Smooth muscle cell (in vitro differentiated cells): ENCODE measurements around the gene ATP6V0C. TPM values are rescaled to one million over a fixed set of nuclear protein-coding genes. Genes with fewer than 3 reads are reported as not detected.
A peak's percentile ranks its signal among the peaks of the same experiment; 100 is the strongest.

Experiments
- DNase-seq: peaks from one replicate; lab custom pipeline; 2025; ENCODE audit not compliant: unreplicated experiment; lab: John Stamatoyannopoulos, UW
- H2AFZ ChIP-seq: fragments of 200-600 bp; sonication (generic); 2 replicates; pipeline ENCODE4 v1.6.0; 2016; ENCODE audit warnings: antibody characterized with exemption, low read depth, mild to moderate bottlenecking
- H3F3A ChIP-seq: fragments of 200-600 bp; sonication (generic); 2 replicates; pipeline ENCODE4 v1.6.0; 2017; ENCODE audit warnings: antibody characterized with exemption, low read depth
- H3K27ac ChIP-seq: fragments of 200-600 bp; sonication (generic); 2 replicates; pipeline ENCODE4 v1.5.1; 2016; ENCODE audit warnings: low read depth, mild to moderate bottlenecking
- H3K27me3 ChIP-seq: fragments of 200-600 bp; sonication (generic); 2 replicates; pipeline ENCODE4 v1.6.1; 2016; ENCODE audit warnings: low read depth, mild to moderate bottlenecking
- H3K36me3 ChIP-seq: fragments of 200-600 bp; sonication (generic); 2 replicates; pipeline ENCODE4 v1.5.1; 2016; ENCODE audit warnings: low read depth
- H3K4me1 ChIP-seq: fragments of 200-600 bp; sonication (generic); 2 replicates; pipeline ENCODE4 v1.5.1; 2016; ENCODE audit warnings: low read depth
- H3K4me2 ChIP-seq: fragments of 200-600 bp; sonication (generic); 2 replicates; pipeline ENCODE4 v1.6.0; 2016; ENCODE audit warnings: mild to moderate bottlenecking
- H3K4me3 ChIP-seq: fragments of 200-600 bp; sonication (generic); 2 replicates; pipeline ENCODE4 v1.5.1; 2016; ENCODE audit warnings: mild to moderate bottlenecking
- H3K79me2 ChIP-seq: fragments of 200-600 bp; sonication (generic); 2 replicates; pipeline ENCODE4 v1.6.0; 2016; ENCODE audit warnings: low read depth, mild to moderate bottlenecking
- H3K9ac ChIP-seq: fragments of 200-600 bp; sonication (generic); 2 replicates; pipeline ENCODE4 v1.6.0; 2016; ENCODE audit warnings: low read depth
- H3K9me3 ChIP-seq: fragments of 200-600 bp; sonication (generic); replicated peaks from 2 replicates; pipeline ENCODE4 v1.5.1; 2016; ENCODE audit warnings: low read depth
- H4K20me1 ChIP-seq: fragments of 200-600 bp; sonication (generic); 2 replicates; pipeline ENCODE4 v1.6.0; 2016; ENCODE audit warnings: low read depth
- whole genome bisulfite sequencing: methylation state at CpG from one replicate; pipeline ENCODE4 v1.1.7; 2016; ENCODE audit warnings: low lambda C conversion rate; 5-methylcytosine and 5-hydroxymethylcytosine counted together
- polyA plus RNA-seq: library from polyadenylated mRNA; unstranded; fragments of >200 nt; fragmentation: Nextera tagmentation; extraction: Ambion mirVana; gene quantifications from 2 replicates; pipeline ENCODE4 v1.2.1, GENCODE V29; 2016
- total RNA-seq: library from RNA; depleted of rRNA; stranded (reverse); fragments of >200 nt; gene quantifications from 2 replicates; pipeline ENCODE4 v1.2.3, GENCODE V29; 2014
- TF ChIP-seq, protein P1 (sequence below): fragments of 200-600 bp; sonication (generic); IDR thresholded peaks from 2 replicates; pipeline ENCODE4 v1.5.1; 2017; ENCODE audit warnings: borderline replicate concordance, mild to moderate bottlenecking, antibody characterized with exemption; ENCODE audit not compliant: insufficient read depth, poor library complexity, severe bottlenecking

The ATP6V0C gene
- total and polyA plus RNA-seq, 2 experiments from 2014 or later = 99.2 to 207 TPM

DNA sequence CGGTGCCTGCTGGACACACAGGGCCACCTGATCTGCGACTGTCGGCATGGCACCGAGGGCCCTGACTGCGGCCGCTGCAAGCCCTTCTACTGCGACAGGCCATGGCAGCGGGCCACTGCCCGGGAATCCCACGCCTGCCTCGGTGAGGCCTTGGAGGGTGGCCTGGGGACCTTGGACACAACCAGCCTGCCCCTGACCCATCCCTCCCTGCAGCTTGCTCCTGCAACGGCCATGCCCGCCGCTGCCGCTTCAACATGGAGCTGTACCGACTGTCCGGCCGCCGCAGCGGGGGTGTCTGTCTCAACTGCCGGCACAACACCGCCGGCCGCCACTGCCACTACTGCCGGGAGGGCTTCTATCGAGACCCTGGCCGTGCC lies 41.3 kb upstream of the ATP6V0C start:
- Histone ChIP-seq H3K79me2 (peaks cover 3% of the 10 kb centered on the region), H3K27me3 (no peaks in the 10 kb centered on the region), H3K4me3 (no peak overlapping the region), H2AFZ (no peak overlapping the region), H3K9me3 (no peaks in the 10 kb centered on the region), H3K4me2 (no peak overlapping the region), H3F3A (peaks cover 8% of the 10 kb centered on the region), H3K27ac (no peak overlapping the region), H4K20me1 (peaks cover 15% of the 10 kb centered on the region), H3K4me1 (peaks cover 34% of the 10 kb centered on the region), H3K9ac (no peak overlapping the region), H3K36me3 (no peaks in the 10 kb centered on the region)
- WGBS = 97% methylated on average over 27 of the region's 27 CpGs
- TF ChIP-seq, protein P1, sequence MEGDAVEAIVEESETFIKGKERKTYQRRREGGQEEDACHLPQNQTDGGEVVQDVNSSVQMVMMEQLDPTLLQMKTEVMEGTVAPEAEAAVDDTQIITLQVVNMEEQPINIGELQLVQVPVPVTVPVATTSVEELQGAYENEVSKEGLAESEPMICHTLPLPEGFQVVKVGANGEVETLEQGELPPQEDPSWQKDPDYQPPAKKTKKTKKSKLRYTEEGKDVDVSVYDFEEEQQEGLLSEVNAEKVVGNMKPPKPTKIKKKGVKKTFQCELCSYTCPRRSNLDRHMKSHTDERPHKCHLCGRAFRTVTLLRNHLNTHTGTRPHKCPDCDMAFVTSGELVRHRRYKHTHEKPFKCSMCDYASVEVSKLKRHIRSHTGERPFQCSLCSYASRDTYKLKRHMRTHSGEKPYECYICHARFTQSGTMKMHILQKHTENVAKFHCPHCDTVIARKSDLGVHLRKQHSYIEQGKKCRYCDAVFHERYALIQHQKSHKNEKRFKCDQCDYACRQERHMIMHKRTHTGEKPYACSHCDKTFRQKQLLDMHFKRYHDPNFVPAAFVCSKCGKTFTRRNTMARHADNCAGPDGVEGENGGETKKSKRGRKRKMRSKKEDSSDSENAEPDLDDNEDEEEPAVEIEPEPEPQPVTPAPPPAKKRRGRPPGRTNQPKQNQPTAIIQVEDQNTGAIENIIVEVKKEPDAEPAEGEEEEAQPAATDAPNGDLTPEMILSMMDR = no peak
- DNase-seq = no peak

DNA sequence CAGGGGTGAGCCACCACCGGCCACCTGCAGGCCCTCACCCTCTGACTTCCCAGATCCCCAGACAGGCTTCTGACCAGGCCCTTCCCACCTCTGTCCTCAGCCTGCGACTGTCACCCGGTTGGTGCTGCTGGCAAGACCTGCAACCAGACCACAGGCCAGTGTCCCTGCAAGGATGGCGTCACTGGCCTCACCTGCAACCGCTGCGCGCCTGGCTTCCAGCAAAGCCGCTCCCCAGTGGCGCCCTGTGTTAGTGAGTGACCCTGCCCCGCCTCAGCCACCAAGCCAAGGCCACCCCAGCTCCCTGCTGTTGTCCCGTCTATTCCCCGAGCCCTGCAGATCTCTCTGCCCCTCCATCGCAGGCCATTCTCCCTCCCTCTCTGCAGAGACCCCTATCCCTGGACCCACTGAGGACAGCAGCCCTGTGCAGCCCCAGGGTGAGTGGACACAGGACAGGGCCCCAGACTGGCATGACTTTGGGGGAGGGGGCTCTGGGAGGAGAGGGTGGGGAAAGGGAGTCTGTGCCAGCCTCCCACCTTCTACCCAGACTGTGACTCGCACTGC lies 40.8 kb upstream of the ATP6V0C start:
- no peaks in the 10 kb centered on the region for H3K36me3 ChIP-seq
- DNase-seq = no peak
- H3K4me1 ChIP-seq = peaks cover 34% of the 10 kb centered on the region
- 89% methylated on average over 13 of the region's 14 CpGs for WGBS
- no peak overlapping the region for H2AFZ ChIP-seq
- no peak overlapping the region for H3K9ac ChIP-seq
- no peak overlapping the region for H3K27ac ChIP-seq
- TF ChIP-seq, protein P1 = no peak
- peaks cover 8% of the 10 kb centered on the region for H3F3A ChIP-seq
- peak overlapping the region; percentile 84 for H3K4me3 ChIP-seq
- H3K4me2 ChIP-seq = peak overlapping the region; percentile 100
- H4K20me1 ChIP-seq = peaks cover 20% of the 10 kb centered on the region
- peaks cover 4% of the 10 kb centered on the region for H3K79me2 ChIP-seq
- H3K27me3 ChIP-seq = no peaks in the 10 kb centered on the region
- no peaks in the 10 kb centered on the region for H3K9me3 ChIP-seq

DNA sequence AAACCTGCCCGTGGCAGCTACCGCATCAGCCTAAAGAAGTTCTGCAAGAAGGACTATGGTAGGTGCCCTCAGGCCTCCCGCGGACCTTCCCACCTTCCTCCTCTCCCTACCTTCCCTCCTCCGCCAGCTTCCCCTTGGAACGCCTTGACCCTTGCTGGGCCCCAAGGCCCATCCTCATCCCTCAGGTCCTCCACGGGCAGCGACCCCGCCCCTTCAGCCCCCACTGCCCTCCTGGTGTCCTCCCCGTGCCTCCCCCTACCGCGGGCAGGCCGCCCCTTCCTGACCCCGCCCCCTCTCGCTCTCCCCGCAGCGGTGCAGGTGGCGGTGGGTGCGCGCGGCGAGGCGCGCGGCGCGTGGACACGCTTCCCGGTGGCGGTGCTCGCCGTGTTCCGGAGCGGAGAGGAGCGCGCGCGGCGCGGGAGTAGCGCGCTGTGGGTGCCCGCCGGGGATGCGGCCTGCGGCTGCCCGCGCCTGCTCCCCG lies 40.3 kb upstream of the ATP6V0C start:
- Histone ChIP-seq H3K79me2 (peaks cover 4% of the 10 kb centered on the region), H3F3A (peaks cover 8% of the 10 kb centered on the region), H3K9ac (no peak overlapping the region), H3K27ac (no peak overlapping the region), H3K36me3 (no peaks in the 10 kb centered on the region), H2AFZ (no peak overlapping the region), H3K9me3 (no peaks in the 10 kb centered on the region), H3K4me3 (peak overlapping the region; percentile 84), H4K20me1 (peaks cover 25% of the 10 kb centered on the region), H3K27me3 (no peaks in the 10 kb centered on the region), H3K4me1 (peaks cover 29% of the 10 kb centered on the region), H3K4me2 (peak overlapping the region; percentile 100)
- 5% methylated on average over 27 of the region's 49 CpGs for WGBS
- TF ChIP-seq, protein P1 = no peak
- DNase-seq = no peak
